G401.6 (cell line): ENCODE data around the gene PPP1R26.
"Not testable (repeated sequence)": the region's sequence is repeated elsewhere in the genome, so short reads cannot be mapped to it uniquely, and the experiment has no call there.

ENCODE experiments used
- FAIRE-seq: peaks from 2 replicates; lab custom pipeline; 2012; peaks lifted over from hg19 to GRCh38; lab: Jason Lieb, UNC

The PPP1R26 gene

GRCh38 chr9:135479469-135480052 is at the start of gene PPP1R26:
TSS of gene PPP1R26 (plus strand) at chr9:135479782. CDS start at chr9:135484511, 4,729 bp downstream.
- no peak for FAIRE-seq

DNA sequence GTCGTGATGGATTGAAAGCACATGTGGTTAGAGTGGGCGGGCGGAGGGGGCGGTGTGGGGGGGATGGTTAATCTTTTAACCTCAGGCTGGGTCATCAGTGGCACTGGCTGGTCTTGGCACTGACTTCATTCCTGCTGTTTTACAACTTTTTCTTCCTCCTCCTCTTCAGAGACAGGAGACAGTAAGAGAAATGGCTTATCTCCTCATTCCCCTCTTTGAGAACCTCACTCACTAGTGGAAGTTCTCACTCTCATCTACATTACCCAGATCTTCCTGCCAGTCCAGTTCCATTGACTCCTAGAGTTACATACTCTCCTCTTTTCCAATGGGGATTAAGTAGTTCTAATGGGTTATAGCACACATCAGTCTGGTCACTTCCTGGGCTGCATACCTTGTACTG is 42.3 kb upstream of the PPP1R26 start:
- no peak for FAIRE-seq

- not testable (repeated sequence) for FAIRE-seq
Observed at GRCh38 chr9:135437696-135438095, 41.9 kb upstream of the PPP1R26 start.

DNA sequence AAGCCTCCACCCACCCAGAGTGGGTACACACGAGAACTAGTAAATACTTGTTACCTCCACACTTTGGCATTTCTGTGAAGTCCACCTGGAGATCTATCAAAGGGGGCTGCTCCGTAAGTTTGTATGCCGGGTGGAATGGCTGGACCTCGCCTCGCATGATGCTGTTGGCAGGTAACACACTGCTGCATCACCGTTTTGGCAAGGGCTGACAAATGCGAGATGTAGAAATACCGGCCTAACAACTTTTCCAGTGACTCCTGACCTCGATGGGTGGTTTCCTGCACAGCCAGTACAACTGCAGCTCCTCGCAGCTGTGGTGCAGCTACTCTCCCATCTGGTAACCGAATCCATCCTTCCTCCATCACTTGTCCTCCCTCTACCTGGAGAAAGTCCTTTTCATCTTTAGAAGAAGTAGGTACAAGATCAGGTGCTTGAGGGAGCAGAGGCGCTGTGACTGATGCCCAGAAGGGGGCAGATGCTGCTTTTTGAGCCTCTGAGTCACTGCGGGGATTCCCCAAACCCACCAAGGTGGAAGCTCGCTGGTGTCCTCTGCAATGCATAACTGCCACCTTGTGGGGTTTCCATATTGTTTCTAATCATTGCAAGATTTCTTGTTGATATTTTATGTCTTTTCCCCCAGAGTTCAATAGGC is 40.9 kb upstream of the PPP1R26 start:
- FAIRE-seq: not testable (repeated sequence)

- not testable (repeated sequence) for FAIRE-seq
Observed at GRCh38 chr9:135439514-135439913, 40.1 kb upstream of the PPP1R26 start.

- FAIRE-seq: no peak
Observed at GRCh38 chr9:135439916-135440315, 39.7 kb upstream of the PPP1R26 start.

- FAIRE-seq: no peak
Observed at GRCh38 chr9:135440620-135441019, 39.0 kb upstream of the PPP1R26 start.

DNA sequence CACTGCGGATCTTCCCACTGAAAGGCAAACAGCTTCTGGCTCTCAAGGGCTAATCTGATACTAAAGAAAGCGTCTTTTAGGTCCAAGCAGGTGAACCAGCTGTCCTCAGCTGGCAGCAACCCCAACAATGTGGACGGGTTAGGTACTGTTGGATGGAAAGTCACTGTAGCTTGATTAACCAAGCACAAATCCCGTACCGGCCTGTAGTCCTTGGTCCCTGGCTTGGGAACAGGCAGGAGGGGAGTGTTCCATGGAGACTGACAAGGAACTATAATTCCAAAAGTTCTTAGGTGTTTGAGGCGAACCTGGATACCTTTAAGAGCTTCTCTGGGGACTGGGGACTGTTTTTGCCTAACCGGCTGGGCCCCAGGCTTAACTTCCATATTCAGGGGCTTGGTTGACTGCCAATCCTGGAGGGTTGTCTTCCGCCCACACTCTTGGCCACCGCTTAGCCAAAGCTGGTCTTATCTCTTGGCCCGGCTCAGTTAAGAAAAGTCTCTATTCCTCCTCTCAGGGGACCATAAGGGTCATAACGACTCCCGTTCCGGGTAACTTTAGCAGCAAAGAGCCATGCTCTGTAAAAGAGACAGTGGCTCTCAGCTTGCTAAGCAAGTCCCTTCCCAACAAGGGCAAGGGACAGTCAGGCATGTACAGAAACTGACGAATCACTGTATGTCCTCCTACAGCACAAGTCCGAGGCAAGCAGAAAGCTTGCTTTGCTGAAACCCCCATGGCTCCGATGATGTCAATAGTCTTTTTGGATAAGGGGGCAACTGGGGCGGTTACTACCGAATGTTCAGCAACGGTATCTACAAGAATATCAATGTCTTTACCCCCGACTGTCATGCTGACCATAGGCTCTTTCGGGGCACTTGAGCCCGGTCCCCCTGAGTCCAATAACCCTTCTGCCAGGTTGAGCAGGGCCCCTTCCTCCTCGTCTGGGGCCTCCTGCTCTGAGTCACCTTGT is 38.2 kb upstream of the PPP1R26 start:
- not testable (repeated sequence) for FAIRE-seq

DNA sequence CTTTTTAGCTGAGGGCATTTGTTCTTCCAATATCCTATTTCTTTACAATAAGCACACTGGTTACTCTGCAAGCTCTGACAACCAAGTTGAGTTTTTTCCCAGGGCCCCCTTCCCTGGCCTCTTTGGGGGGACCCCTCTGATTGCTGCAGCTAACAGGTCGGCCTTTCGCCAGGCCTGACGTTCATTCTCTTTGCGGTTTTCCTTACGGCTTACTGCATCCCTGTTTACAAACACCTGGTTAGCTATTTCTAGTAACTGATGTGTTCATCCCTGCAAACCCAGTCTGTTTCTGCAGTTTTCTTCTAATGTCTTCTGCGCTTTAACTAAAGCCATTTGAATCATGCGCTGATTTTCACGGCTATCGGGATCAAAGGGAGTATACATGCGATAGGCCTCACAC is 37.5 kb upstream of the PPP1R26 start:
- no peak for FAIRE-seq

- FAIRE-seq: no peak
Observed at GRCh38 chr9:135443797-135444425, 35.7 kb upstream of the PPP1R26 start.

- FAIRE-seq: no peak
Observed at GRCh38 chr9:135447126-135447525, 32.5 kb upstream of the PPP1R26 start.

DNA sequence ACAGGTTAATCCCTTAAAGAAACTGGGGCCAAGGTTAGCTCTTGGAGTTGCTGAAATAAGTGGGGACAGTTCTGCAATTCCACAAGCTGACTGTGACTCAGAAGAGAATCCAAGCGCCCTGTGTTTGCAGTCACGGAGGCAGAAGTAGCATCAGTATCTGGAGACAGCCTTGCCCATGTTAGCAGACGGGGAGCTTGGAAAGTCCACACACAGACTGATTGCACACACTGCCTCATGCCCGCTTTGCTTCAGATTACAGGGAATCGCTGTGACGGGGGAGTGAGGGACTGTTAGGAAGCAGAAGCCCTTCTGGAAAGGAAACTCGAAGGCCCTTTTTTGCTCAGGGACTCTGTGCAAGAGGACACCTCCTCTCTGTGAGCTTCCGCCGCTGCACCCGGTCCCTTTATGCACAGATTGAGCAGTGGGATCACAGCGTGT is 30.9 kb upstream of the PPP1R26 start:
- no peak for FAIRE-seq

DNA sequence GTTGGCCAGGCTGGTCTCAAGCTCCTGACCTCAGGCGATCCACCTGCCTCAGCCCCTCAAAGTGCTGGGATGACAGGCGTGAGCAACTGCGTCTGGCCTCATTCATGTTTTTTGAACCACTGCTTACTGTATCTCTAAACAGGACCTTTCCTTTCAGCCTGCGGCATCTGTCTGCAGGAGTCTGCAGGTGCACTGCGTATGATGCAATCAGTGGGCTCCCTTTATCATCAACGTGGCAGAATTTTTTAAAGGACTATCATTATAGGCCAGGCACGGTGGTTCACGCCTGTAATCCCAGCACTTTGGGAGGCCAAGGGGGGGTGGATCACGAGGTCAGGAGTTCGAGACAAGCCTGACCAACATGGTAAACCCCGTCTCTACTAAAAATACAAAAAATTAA is 30.1 kb upstream of the PPP1R26 start:
- not testable (repeated sequence) for FAIRE-seq

DNA sequence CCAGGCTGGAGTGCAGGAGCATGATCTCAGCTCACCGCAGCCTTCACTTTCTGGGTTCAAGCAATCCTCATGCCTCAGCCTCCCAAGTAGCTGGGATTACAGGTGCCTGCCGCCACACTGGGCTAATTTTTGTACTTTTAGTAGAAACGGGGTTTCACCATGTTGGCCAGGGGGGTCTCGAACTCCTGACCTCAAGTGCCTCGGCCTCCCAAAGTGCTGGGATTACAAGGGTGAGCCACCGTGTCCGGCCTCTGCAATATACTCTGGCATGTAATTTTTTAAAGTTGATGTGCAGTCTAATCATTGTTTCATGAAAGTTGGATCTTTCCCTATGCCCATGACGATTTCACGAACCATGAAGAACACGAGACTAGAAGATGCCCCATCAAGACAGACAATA is 28.6 kb upstream of the PPP1R26 start:
- no peak for FAIRE-seq

- not testable (repeated sequence) for FAIRE-seq
Observed at GRCh38 chr9:135451909-135452308, 27.7 kb upstream of the PPP1R26 start.

DNA sequence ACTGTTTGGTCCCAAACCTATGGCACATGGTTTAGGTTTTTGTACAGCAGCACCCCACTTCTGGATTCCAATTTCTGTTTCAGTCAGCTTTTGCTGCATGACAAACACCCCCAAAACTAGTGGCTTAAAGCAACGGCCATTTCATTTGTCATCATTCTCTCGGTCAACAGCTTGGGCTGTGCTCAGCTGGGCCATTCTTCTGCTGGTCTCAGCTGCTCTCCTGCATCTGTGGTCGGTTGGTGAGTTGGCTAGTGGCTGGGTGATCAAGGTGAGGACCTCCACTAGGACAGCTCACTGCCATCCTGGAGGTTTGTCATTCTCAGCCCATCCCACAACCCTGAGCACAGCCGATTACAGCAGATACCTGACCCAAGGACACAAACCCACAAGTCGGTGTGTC is 24.8 kb upstream of the PPP1R26 start:
- no peak for FAIRE-seq

DNA sequence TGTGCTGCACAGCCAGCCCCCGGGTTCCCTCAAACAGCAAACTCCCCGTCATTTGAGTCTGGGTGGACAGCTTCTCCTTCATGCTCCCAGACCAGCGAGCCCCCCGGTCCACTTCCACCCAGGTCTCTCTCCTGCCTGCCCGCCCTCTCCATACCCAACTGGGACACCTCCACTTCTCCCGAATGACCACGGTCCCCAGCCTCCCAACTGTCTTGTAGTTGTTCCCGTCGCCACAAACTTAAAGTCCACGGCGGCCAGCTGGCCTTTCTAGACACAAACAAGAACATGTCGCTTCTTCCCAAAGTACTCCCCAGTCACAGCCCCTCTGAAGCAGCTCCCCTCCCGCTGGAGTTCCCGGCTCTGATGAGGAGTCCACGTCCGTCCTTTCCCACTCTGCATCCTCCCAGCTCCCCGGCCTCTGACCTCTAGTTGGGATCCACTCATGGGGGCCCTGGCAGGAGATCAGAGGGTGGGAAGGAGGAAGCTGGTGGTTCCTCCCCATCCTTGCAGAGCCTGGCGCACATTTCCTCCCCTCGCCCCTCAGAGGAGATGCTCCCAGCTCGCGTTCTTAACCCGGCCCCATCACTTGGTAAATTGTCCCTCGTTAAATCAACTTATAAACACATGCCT is 24.1 kb upstream of the PPP1R26 start:
- FAIRE-seq: no peak

DNA sequence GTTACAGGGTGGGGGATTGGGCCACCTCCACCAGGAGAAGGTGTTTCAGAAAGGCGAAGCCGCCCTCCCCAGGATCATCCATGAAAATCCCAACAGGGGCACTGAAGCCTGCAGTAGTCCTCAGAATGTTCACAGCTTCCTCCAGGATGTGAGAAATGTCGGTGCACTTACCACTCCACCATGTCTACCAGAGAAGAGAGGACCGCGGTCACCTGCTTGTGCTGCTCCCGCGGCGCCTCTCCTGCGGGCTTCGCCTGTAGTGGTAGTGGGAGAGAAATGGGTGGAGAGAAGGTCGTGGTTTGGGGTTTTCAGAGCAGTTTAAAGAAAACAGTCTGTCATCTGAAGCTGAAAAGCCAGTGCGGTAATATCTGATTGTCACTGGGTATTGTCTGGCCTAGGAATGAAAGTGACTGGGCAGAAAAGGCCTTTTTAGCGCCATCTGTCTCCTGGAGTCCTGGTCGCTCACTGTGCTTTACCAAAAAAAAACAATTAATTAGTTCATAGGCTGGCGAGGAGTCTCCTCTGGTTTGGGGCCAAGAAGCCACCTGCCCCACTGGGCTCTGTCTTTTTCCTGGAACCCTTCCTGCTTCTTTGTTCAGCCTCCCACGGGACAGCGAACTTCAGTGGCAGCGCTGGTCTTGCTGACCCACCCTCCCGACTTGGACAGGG is 23.0 kb upstream of the PPP1R26 start:
- FAIRE-seq: no peak

DNA sequence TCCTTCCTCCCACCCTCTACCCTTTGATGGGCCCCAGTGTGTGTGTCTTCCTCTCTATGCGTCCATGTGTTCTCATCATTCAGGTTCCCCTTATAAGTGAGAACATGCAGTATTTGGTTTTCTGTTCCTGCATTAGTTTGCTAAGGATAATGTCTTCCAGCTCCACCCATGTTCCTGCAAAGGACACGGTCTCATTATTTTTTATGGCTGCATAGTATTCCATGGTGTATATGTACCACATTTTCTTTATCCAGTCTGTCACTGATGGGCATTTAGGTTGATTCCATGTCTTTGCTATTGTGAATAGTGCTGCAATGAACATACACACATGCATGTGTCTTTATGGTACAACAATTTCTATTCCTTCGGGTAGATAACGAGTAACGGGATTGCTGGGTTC is 21.1 kb upstream of the PPP1R26 start:
- not testable (repeated sequence) for FAIRE-seq

GRCh38 chr9:135461936-135462335 is 17.6 kb upstream of the PPP1R26 start:
- no peak for FAIRE-seq

GRCh38 chr9:135463140-135463539 is 16.4 kb upstream of the PPP1R26 start:
- no peak for FAIRE-seq
